GM12878 (cell line): ENCODE data around the gene COL4A3. TPM values are rescaled to one million over a fixed set of nuclear protein-coding genes. Genes with fewer than 3 reads are reported as not detected.

Experiments
- ATAC-seq: fragments of 200-7000 bp; cut with Tn5 transposase; 3 replicates; pipeline ENCODE4 v1.9.1; 2020; ENCODE audit warnings: mild to moderate bottlenecking, moderate library complexity
- BruUV-seq: library from RNA; stranded (reverse); fragments of 400-500 nt; replicated peaks from 2 replicates; lab custom pipeline; 2021; lab: Mats Ljungman, UMichigan
- CTCF ChIA-PET: fragments of 300-600 bp; sonication (Branson Sonifier 250); formaldehyde crosslinking; extraction: SDS; loops from one replicate; lab custom pipeline; 2021; ENCODE audit warnings: inconsistent platforms; lab: Yijun Ruan, JAX
- POLR2A ChIA-PET: fragments of 350-600 bp; formaldehyde crosslinking; extraction: SDS; loops from one replicate; lab custom pipeline; 2021; ENCODE audit warnings: inconsistent platforms; lab: Charles Lee
- RAD21 ChIA-PET: fragments of 300-600 bp; sonication (Branson Sonifier 250); formaldehyde crosslinking; loops from one replicate; lab custom pipeline; 2023; ENCODE audit warnings: antibody characterized with exemption; ENCODE audit not compliant: unreplicated experiment; lab: Charles Lee
- SMC1A ChIA-PET: fragments of 300-600 bp; sonication (Branson Sonifier 250); formaldehyde crosslinking; loops from one replicate; lab custom pipeline; 2023; ENCODE audit not compliant: unreplicated experiment, uncharacterized antibody; lab: Charles Lee
- DNase-seq: peaks from one replicate; pipeline ENCODE4 v3.0.0-alpha.2; 2011; ENCODE audit warnings: low read depth, low spot score
- FAIRE-seq: peaks from 3 replicates; lab custom pipeline; 2011; peaks lifted over from hg19 to GRCh38; lab: Jason Lieb, UNC
- H2AFZ ChIP-seq: 2 replicates; pipeline ENCODE4 v1.6.0; 2011; ENCODE audit warnings: low read depth, low read length, control low read depth; ENCODE audit not compliant: control insufficient read depth
- H3K27ac ChIP-seq: 2 replicates; pipeline ENCODE4 v1.5.1; 2011; ENCODE audit warnings: control low read depth; ENCODE audit not compliant: control insufficient read depth, insufficient read depth
- H3K27me3 ChIP-seq, 2 experiments: replicated peaks in 1 of 2; 2 replicates each; pipeline versions ENCODE4 v1.6.0 to v1.6.1; 2011; ENCODE audit warnings: low read length in 1 of 2; ENCODE audit not compliant: control insufficient read depth in 2 of 2, insufficient read depth in 2 of 2
- H3K36me3 ChIP-seq, 2 experiments: 2 replicates each; pipeline ENCODE4 v1.5.1; 2011; ENCODE audit warnings: low read length in 1 of 2; ENCODE audit not compliant: control insufficient read depth in 2 of 2, insufficient read depth in 2 of 2
- H3K4me1 ChIP-seq: 2 replicates; pipeline ENCODE4 v1.6.1; 2011; ENCODE audit warnings: mild to moderate bottlenecking, low read length, moderate library complexity, mixed read lengths; ENCODE audit not compliant: control insufficient read depth, insufficient read depth
- H3K4me2 ChIP-seq: 2 replicates; pipeline ENCODE4 v1.6.0; 2011; ENCODE audit warnings: control low read depth; ENCODE audit not compliant: control insufficient read depth, insufficient read depth
- H3K4me3 ChIP-seq: fragments of 200-600 bp; sonication (generic); 2 replicates; pipeline ENCODE4 v1.5.1; 2016
- H3K79me2 ChIP-seq: 2 replicates; pipeline ENCODE4 v1.6.0; 2011; ENCODE audit warnings: low read length; ENCODE audit not compliant: control insufficient read depth, insufficient read depth
- H3K9ac ChIP-seq: 2 replicates; pipeline ENCODE4 v1.8.0; 2011; ENCODE audit warnings: low read length, control low read depth, mixed read lengths; ENCODE audit not compliant: control insufficient read depth, insufficient read depth
- H3K9me3 ChIP-seq: replicated peaks from 3 replicates; pipeline ENCODE4 v1.5.1; 2011; ENCODE audit warnings: mild to moderate bottlenecking, low read length; ENCODE audit not compliant: control insufficient read depth, insufficient read depth
- H4K20me1 ChIP-seq: 2 replicates; pipeline ENCODE4 v1.6.0; 2011; ENCODE audit not compliant: control insufficient read depth, insufficient read depth
- CEBPB ChIP-seq, 2 experiments: fragments of 150-350 bp in 1 of 2; IDR thresholded peaks; 2 replicates each; pipeline ENCODE4 v1.6.1; 2012 to 2014; ENCODE audit warnings: low read depth in 2 of 2, low read length in 2 of 2, borderline replicate concordance in 1 of 2, inconsistent platforms in 1 of 2
- E2F8 ChIP-seq: fragments of 450-650 bp; IDR thresholded peaks from 2 replicates; pipeline ENCODE4 v1.6.1; 2018; ENCODE audit warnings: mild to moderate bottlenecking, low read depth, moderate library complexity; ENCODE audit not compliant: partially characterized antibody
- ETV6 ChIP-seq, 2 experiments: fragments of 450-650 bp in 1 of 2; IDR thresholded peaks in 1 of 2; conservative IDR thresholded peaks in 1 of 2; 2 replicates each; pipeline ENCODE4 v1.6.1; 2014; ENCODE audit warnings: antibody characterized with exemption in 1 of 2, borderline replicate concordance in 1 of 2, low read depth in 1 of 2, mild to moderate bottlenecking in 1 of 2, moderate library complexity in 1 of 2
- GATAD2B ChIP-seq: fragments of 450-650 bp; conservative IDR thresholded peaks from 2 replicates; pipeline ENCODE4 v1.6.1; 2017; ENCODE audit warnings: low read depth, mild to moderate bottlenecking, moderate library complexity
- MXI1 ChIP-seq: fragments of 150-350 bp; IDR thresholded peaks from 2 replicates; pipeline ENCODE4 v1.6.1; 2011; ENCODE audit warnings: low read depth, mild to moderate bottlenecking, inconsistent platforms, low read length, improper control_type of control experiment
- NR2C1 ChIP-seq: fragments of 450-650 bp; IDR thresholded peaks from 2 replicates; pipeline ENCODE4 v1.6.1; 2017; ENCODE audit warnings: antibody characterized with exemption, mild to moderate bottlenecking, moderate library complexity
- POLR2A ChIP-seq: IDR thresholded peaks from 2 replicates; pipeline ENCODE4 v1.6.1; 2011; ENCODE audit warnings: low read depth, mild to moderate bottlenecking, low read length
- SREBF2 ChIP-seq: IDR thresholded peaks from 2 replicates; pipeline ENCODE4 v1.6.1; 2012; ENCODE audit warnings: mild to moderate bottlenecking, low read length
- SRF ChIP-seq, 2 experiments: IDR thresholded peaks; 2 replicates each; pipeline ENCODE4 v1.6.1; 2011; ENCODE audit warnings: low read depth in 2 of 2, low read length in 2 of 2, mild to moderate bottlenecking in 1 of 2, moderate library complexity in 1 of 2
- STAT3 ChIP-seq: IDR thresholded peaks from 2 replicates; pipeline ENCODE4 v1.6.1; 2011; ENCODE audit warnings: low read depth, low read length, improper control_type of control experiment
- TBL1XR1 ChIP-seq: IDR thresholded peaks from 2 replicates; pipeline ENCODE4 v1.6.1; 2012; ENCODE audit warnings: low read depth, low read length, improper control_type of control experiment
- ZNF207 ChIP-seq: fragments of 450-650 bp; IDR thresholded peaks from 2 replicates; pipeline ENCODE4 v1.6.1; 2014; ENCODE audit warnings: antibody characterized with exemption, mild to moderate bottlenecking, borderline replicate concordance
- ZSCAN29 ChIP-seq: fragments of 450-650 bp; IDR thresholded peaks from 2 replicates; pipeline ENCODE4 v1.6.1; 2017; ENCODE audit warnings: mild to moderate bottlenecking, moderate library complexity
- ZZZ3 ChIP-seq: IDR thresholded peaks from 2 replicates; pipeline ENCODE4 v1.6.1; 2011; ENCODE audit warnings: low read depth; ENCODE audit not compliant: control insufficient read depth, insufficient read length
- WGBS: methylation state at CpG from one replicate; pipeline ENCODE4 v1.1.6; 2016; ENCODE audit warnings: low lambda C conversion rate; ENCODE audit not compliant: insufficient replicate concordance, insufficient coverage; ENCODE audit errors: missing lambda C conversion rate; 5-methylcytosine and 5-hydroxymethylcytosine counted together
- in situ Hi-C: fragments of 300-500 bp; cut with MboI; formaldehyde crosslinking; loops from 9 replicates; pipeline ENCODE4 v1.14.3; 2018; ENCODE audit warnings: mixed read lengths
- intact Hi-C: fragments of 100-400 bp; cut with micrococcal nuclease; formaldehyde crosslinking; loops from one replicate; pipeline ENCODE4 v1.14.2; 2022; ENCODE audit not compliant: unreplicated experiment
- polyA plus RNA-seq, 11 experiments: library from polyadenylated mRNA; depleted of rRNA in 4 of 11; unstranded in 6 of 11; stranded (reverse) in 5 of 11; fragments of >200 nt; fragmentation: Nextera tagmentation in 4 of 11; fragmentation: Illumina TruSeq in 1 of 11; extraction: Ambion mirVana in 4 of 11; extraction: Trizol in 1 of 11; gene quantifications; 1 replicate in 1 of 11; 2 replicates in 10 of 11; pipeline versions ENCODE4 v1.2.1 to v1.2.3, GENCODE V29; 2011 to 2016; ENCODE audit warnings: inconsistent platforms in 2 of 11, missing spikeins in 2 of 11, low read depth in 1 of 11
- total RNA-seq, 4 experiments: library from RNA; depleted of rRNA in 3 of 4; stranded (reverse); fragments of >200 nt in 3 of 4; fragmentation: Illumina TruSeq in 1 of 4; extraction: Trizol in 1 of 4; gene quantifications; 2 replicates each; pipeline versions ENCODE4 v1.2.1 to v1.2.3, GENCODE V29; 2013 to 2021

The COL4A3 gene
- total and polyA plus RNA-seq, 10 of the 15 experiments (the other 5 are each of a cell fraction or from before 2014, with no cell fraction given): 0.34 to 10.5 (median 3.8) TPM

- no peak overlapping the region for H3K4me3 ChIP-seq
- no peak for TF ChIP-seq TBL1XR1
- no TSS peak for BruUV-seq
- no peaks in the 10 kb centered on the region for H3K36me3 ChIP-seq
- H3K9ac ChIP-seq: no peak overlapping the region
- ChIA-PET POLR2A (no interaction called here), SMC1A (interaction anchor here (0.9 to 3.7 kb wide), 4 partner anchors 107 to 636 kb away, joined by 3 to 35 read pairs (median 4); no protein-coding TSS in a partner anchor), RAD21 (interaction anchor here (0.7 to 1.6 kb wide), 5 partner anchors 102 to 635 kb away, joined by 3 to 10 read pairs (median 3); no protein-coding TSS in a partner anchor), CTCF (interaction anchor here (1.0 to 9.7 kb wide), 4 partner anchors 10 to 635 kb away, joined by 3 to 100 read pairs (median 6); no protein-coding TSS in a partner anchor)
- H3K4me2 ChIP-seq: no peak overlapping the region
- H2AFZ ChIP-seq: no peak overlapping the region
- no peaks in the 10 kb centered on the region for H3K79me2 ChIP-seq
- ATAC-seq: peak; percentile 27; the same call in 2 of the 3 replicates
- no peak for DNase-seq
- in situ Hi-C loops (loop anchor here (10.0 kb wide), 1 partner anchor 634 kb away; no protein-coding TSS in a partner anchor), intact Hi-C loops (loop anchor here (5.0 to 10.0 kb wide), 2 partner anchors 274 to 752 kb away; no protein-coding TSS in a partner anchor)
- FAIRE-seq: no peak
- 81% methylated on average over 8 of the region's 8 CpGs for WGBS
- no peaks in the 10 kb centered on the region for H3K9me3 ChIP-seq
- no peaks in the 10 kb centered on the region for H3K4me1 ChIP-seq
- no peak overlapping the region for H3K27ac ChIP-seq
- no peaks in the 10 kb centered on the region for H4K20me1 ChIP-seq
- no peaks in the 10 kb centered on the region for H3K27me3 ChIP-seq
Measured at GRCh38 chr2:227130636-227131035, 33.8 kb upstream of the COL4A3 start.

- H2AFZ ChIP-seq: no peak overlapping the region
- no peak overlapping the region for H3K4me2 ChIP-seq
- H3K27me3 ChIP-seq: no peaks in the 10 kb centered on the region
- ATAC-seq (no peak), FAIRE-seq (no peak), DNase-seq (no peak)
- H3K4me1 ChIP-seq: no peaks in the 10 kb centered on the region
- ChIA-PET RAD21 (interaction anchor here (1.2 to 3.7 kb wide), 2 partner anchors 106 to 633 kb away, joined by 4 to 20 read pairs; no protein-coding TSS in a partner anchor), SMC1A (interaction anchor here (3.4 to 3.7 kb wide), 2 partner anchors 105 to 633 kb away, joined by 11 to 35 read pairs; no protein-coding TSS in a partner anchor), POLR2A (no interaction called here), CTCF (interaction anchor here (1.4 to 9.7 kb wide), 3 partner anchors 99 to 633 kb away, joined by 4 to 100 read pairs (median 12); no protein-coding TSS in a partner anchor)
- no peaks in the 10 kb centered on the region for H3K9me3 ChIP-seq
- BruUV-seq: no TSS peak
- H3K9ac ChIP-seq: no peak overlapping the region
- intact Hi-C loops: loop anchor here (5.0 to 10.0 kb wide), 2 partner anchors 272 to 749 kb away; no protein-coding TSS in a partner anchor
- H3K4me3 ChIP-seq: no peak overlapping the region
- WGBS: 0% methylated on average over 4 of the region's 4 CpGs
- H3K36me3 ChIP-seq: no peaks in the 10 kb centered on the region
- H4K20me1 ChIP-seq: no peaks in the 10 kb centered on the region
- in situ Hi-C loops: loop anchor here (10.0 kb wide), 1 partner anchor 632 kb away; no protein-coding TSS in a partner anchor
- no peak overlapping the region for H3K27ac ChIP-seq
- H3K79me2 ChIP-seq: no peaks in the 10 kb centered on the region
- TF ChIP-seq ZNF207 (no peak), ETV6 (conservative IDR thresholded peaks at IDR 0.05 in 1 of 2, IDR thresholded peaks at IDR 0.05 in 1 of 2; ENCODE audit: borderline replicate concordance in 1 of 2, low read depth in 1 of 2) (no peak), NR2C1 (no peak), ZSCAN29 (no peak), E2F8 (no peak), SRF (IDR thresholded peaks at IDR 0.05; ENCODE audit: low read depth in 2 of 2, low read length in 2 of 2) (no peak), SREBF2 (no peak), MXI1 (no peak), POLR2A (no peak), GATAD2B (no peak), CEBPB (IDR thresholded peaks at IDR 0.05; ENCODE audit: borderline replicate concordance in 1 of 2, low read depth in 2 of 2, low read length in 2 of 2) (no peak), ZZZ3 (no peak), STAT3 (no peak)
Measured at GRCh38 chr2:227132986-227133385, 31.4 kb upstream of the COL4A3 start.
